Astrocyte (in vitro differentiated cells and primary cell): ENCODE data around the gene MAFB. TPM values are rescaled to one million over a fixed set of nuclear protein-coding genes. Genes with fewer than 3 reads are reported as not detected.

Experiments used
- DNase-seq: peaks from one replicate; pipeline ENCODE4 v3.0.0-alpha.2; 2010; ENCODE audit warnings: low read depth
- FAIRE-seq: peaks from 2 replicates; lab custom pipeline; 2011; peaks lifted over from hg19 to GRCh38; lab: Jason Lieb, UNC
- H2AFZ ChIP-seq: 2 replicates; pipeline ENCODE4 v1.6.0; 2012; ENCODE audit warnings: low read depth, low read length, inconsistent platforms
- H3K27ac ChIP-seq: 2 replicates; pipeline ENCODE4 v1.5.1; 2011; ENCODE audit warnings: low read depth, low read length, inconsistent platforms
- H3K27me3 ChIP-seq: 2 replicates; pipeline ENCODE4 v1.6.0; 2011; ENCODE audit warnings: low read length, inconsistent platforms; ENCODE audit not compliant: insufficient read depth
- H3K36me3 ChIP-seq: 2 replicates; pipeline ENCODE4 v1.5.1; 2011; ENCODE audit warnings: low read length, inconsistent platforms; ENCODE audit not compliant: insufficient read depth
- H3K4me1 ChIP-seq: 2 replicates; pipeline ENCODE4 v1.5.1; 2011; ENCODE audit warnings: low read length, inconsistent platforms; ENCODE audit not compliant: insufficient read depth
- H3K4me2 ChIP-seq: 2 replicates; pipeline ENCODE4 v1.6.0; 2012; ENCODE audit warnings: low read length, inconsistent platforms
- H3K4me3 ChIP-seq: 2 replicates; pipeline ENCODE4 v1.5.1; 2011; ENCODE audit warnings: low read depth, mild to moderate bottlenecking, low read length, inconsistent platforms; ENCODE audit not compliant: insufficient read depth
- H3K79me2 ChIP-seq: 2 replicates; pipeline ENCODE4 v1.6.0; 2012; ENCODE audit warnings: mild to moderate bottlenecking, low read length, inconsistent platforms; ENCODE audit not compliant: insufficient read depth
- H3K9ac ChIP-seq: 2 replicates; pipeline ENCODE4 v1.6.0; 2012; ENCODE audit warnings: mild to moderate bottlenecking, low read length, inconsistent platforms
- H3K9me3 ChIP-seq: 2 replicates; pipeline ENCODE4 v1.5.1; 2012; ENCODE audit warnings: low read depth, mild to moderate bottlenecking, low read length, inconsistent platforms; ENCODE audit not compliant: insufficient read depth
- H4K20me1 ChIP-seq: 2 replicates; pipeline ENCODE4 v1.6.0; 2012; ENCODE audit warnings: low read length, inconsistent platforms; ENCODE audit not compliant: insufficient read depth
- H3K27ac Mint-ChIP-seq: one replicate; pipeline ENCODE4 v1.8.0; 2021; ENCODE audit warnings: mild to moderate bottlenecking, mixed read lengths; ENCODE audit not compliant: unreplicated experiment
- H3K27me3 Mint-ChIP-seq: one replicate; pipeline ENCODE4 v1.8.0; 2021; ENCODE audit warnings: low read depth, mixed read lengths; ENCODE audit not compliant: unreplicated experiment
- H3K36me3 Mint-ChIP-seq: one replicate; pipeline ENCODE4 v1.8.0; 2021; ENCODE audit warnings: low read depth, mixed read lengths; ENCODE audit not compliant: unreplicated experiment
- H3K4me1 Mint-ChIP-seq: one replicate; pipeline ENCODE4 v1.8.0; 2021; ENCODE audit warnings: low read depth, mixed read lengths; ENCODE audit not compliant: unreplicated experiment
- H3K4me3 Mint-ChIP-seq: one replicate; pipeline ENCODE4 v1.8.0; 2021; ENCODE audit warnings: mild to moderate bottlenecking, moderate library complexity, mixed read lengths; ENCODE audit not compliant: unreplicated experiment
- H3K9me3 Mint-ChIP-seq: one replicate; pipeline ENCODE4 v1.8.0; 2021; ENCODE audit warnings: mild to moderate bottlenecking, mixed read lengths; ENCODE audit not compliant: unreplicated experiment
- EZH2 ChIP-seq: IDR thresholded peaks from 2 replicates; pipeline ENCODE4 v1.6.1; 2012; ENCODE audit warnings: mild to moderate bottlenecking, low read length, inconsistent platforms; ENCODE audit not compliant: insufficient read depth
- total RNA-seq: library from RNA; stranded (reverse); gene quantifications from 2 replicates; pipeline ENCODE4 v1.2.1, GENCODE V29; 2021
- TF ChIP-seq, protein P1 (sequence below): IDR thresholded peaks from 2 replicates; pipeline ENCODE4 v1.5.1; 2011; ENCODE audit warnings: low read depth, mild to moderate bottlenecking, inconsistent platforms, low read length, moderate library complexity; ENCODE audit not compliant: insufficient read depth

Gene MAFB
- total RNA-seq, 1 donor from 2014 or later = 2.9 TPM

DNA sequence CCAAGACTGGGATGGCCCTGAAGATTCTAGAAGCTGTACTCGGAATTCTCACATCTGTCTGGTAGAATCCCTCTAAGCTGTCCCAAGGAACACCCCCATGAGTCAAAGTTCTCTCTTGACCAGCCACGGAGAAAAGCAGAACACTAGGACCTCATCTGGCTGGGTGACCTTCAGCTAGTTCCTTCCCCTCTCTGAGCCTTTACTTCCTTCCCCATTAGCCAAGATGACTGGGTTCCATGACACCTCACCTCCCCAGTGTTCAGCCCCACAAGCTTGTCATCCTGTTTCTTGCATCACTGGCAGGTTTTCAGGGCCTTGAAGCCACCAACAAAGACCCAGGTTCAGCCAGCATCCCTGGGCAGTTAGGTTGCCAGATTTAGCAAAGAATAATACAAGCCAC is 47.8 kb downstream of the MAFB start:
- Histone ChIP-seq H3K4me1 (no peaks in the 10 kb centered on the region), H3K27ac (no peak overlapping the region), H3K27me3 (peaks cover 3% of the 10 kb centered on the region), H3K79me2 (no peaks in the 10 kb centered on the region), H2AFZ (no peak overlapping the region), H3K36me3 (no peaks in the 10 kb centered on the region), H3K9ac (no peak overlapping the region), H3K4me2 (no peak overlapping the region), H3K4me3 (no peak overlapping the region), H3K9me3 (no peaks in the 10 kb centered on the region), H4K20me1 (no peaks in the 10 kb centered on the region)
- Mint-ChIP-seq H3K27me3 (peaks cover 36% of the 10 kb centered on the region), H3K36me3 (no peaks in the 10 kb centered on the region), H3K27ac (no peak overlapping the region), H3K9me3 (peaks cover 7% of the 10 kb centered on the region), H3K4me3 (peak overlapping the region; percentile 21), H3K4me1 (peaks cover 3% of the 10 kb centered on the region)
- FAIRE-seq (no peak), DNase-seq (no peak)
- TF ChIP-seq, protein P1, sequence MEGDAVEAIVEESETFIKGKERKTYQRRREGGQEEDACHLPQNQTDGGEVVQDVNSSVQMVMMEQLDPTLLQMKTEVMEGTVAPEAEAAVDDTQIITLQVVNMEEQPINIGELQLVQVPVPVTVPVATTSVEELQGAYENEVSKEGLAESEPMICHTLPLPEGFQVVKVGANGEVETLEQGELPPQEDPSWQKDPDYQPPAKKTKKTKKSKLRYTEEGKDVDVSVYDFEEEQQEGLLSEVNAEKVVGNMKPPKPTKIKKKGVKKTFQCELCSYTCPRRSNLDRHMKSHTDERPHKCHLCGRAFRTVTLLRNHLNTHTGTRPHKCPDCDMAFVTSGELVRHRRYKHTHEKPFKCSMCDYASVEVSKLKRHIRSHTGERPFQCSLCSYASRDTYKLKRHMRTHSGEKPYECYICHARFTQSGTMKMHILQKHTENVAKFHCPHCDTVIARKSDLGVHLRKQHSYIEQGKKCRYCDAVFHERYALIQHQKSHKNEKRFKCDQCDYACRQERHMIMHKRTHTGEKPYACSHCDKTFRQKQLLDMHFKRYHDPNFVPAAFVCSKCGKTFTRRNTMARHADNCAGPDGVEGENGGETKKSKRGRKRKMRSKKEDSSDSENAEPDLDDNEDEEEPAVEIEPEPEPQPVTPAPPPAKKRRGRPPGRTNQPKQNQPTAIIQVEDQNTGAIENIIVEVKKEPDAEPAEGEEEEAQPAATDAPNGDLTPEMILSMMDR = no peak
- TF ChIP-seq EZH2 = no peak

DNA sequence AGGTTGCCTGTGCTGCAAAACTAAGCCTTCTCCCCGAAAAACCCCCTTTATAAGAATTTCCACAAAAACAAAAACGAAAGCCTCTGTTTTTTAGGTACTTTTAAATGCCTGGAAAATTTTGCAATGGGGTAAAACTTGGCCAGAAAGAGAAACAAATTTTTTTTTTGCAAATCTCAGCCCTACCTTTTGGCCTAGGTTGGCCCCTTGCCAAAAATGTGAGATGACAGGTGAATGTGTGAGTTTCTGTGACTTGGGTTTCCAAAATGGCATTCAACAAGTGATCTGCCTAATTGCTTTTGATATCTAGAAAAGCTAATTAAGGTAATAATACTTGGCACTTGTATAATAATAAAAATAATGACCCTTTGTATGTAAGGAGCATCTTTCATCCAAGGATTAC is 48.4 kb downstream of the MAFB start:
- H3K79me2 ChIP-seq = no peaks in the 10 kb centered on the region
- no peaks in the 10 kb centered on the region for H4K20me1 ChIP-seq
- FAIRE-seq = no peak
- H3K36me3 ChIP-seq = no peaks in the 10 kb centered on the region
- TF ChIP-seq, protein P1 = no peak
- no peak for TF ChIP-seq EZH2
- H3K4me1 ChIP-seq = no peaks in the 10 kb centered on the region
- H3K36me3 Mint-ChIP-seq = no peaks in the 10 kb centered on the region
- H3K4me3 ChIP-seq = no peak overlapping the region
- peaks cover 3% of the 10 kb centered on the region for H3K4me1 Mint-ChIP-seq
- no peak overlapping the region for H3K27ac ChIP-seq
- no peaks in the 10 kb centered on the region for H3K27me3 ChIP-seq
- DNase-seq = no peak
- H3K9ac ChIP-seq = no peak overlapping the region
- no peak overlapping the region for H3K4me3 Mint-ChIP-seq
- peaks cover 39% of the 10 kb centered on the region for H3K27me3 Mint-ChIP-seq
- no peak overlapping the region for H2AFZ ChIP-seq
- H3K9me3 Mint-ChIP-seq = peaks cover 8% of the 10 kb centered on the region
- H3K4me2 ChIP-seq = no peak overlapping the region
- no peak overlapping the region for H3K27ac Mint-ChIP-seq
- no peaks in the 10 kb centered on the region for H3K9me3 ChIP-seq

DNA sequence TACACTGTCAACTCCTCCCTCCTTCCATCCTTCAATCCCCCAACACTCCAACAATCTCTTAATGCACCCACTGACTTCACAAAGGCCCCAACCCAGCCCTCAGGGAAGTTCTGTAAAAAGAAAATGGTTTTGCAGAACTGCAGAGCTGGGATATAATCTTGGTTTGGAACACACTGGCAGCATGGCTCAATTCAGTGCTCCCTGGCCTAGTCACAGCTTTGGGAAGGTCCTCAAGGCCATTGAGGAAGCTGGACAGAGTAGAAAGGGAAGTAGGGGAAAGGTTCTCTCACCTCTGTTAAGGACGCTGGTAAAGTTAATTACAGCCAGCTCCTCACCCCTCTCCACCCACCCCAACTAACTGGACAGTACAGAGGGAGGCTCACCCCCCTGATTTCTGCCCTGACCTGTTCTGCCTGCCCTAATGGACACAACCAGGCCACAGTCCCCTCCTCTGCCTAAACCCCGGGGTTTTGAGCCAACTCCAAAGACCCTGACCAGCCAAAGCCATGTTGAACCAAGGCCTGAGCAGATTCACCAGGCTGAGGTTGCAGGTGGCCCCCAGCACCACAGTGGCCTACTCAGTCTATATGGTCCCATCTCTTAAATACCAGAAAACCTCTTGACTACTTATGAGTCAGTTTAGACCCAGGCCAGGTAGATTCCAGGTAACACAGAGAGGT is 49.2 kb downstream of the MAFB start:
- Histone ChIP-seq H3K4me1 (no peaks in the 10 kb centered on the region), H3K79me2 (no peaks in the 10 kb centered on the region), H3K27ac (no peak overlapping the region), H3K27me3 (no peaks in the 10 kb centered on the region), H3K36me3 (no peaks in the 10 kb centered on the region), H3K4me3 (no peak overlapping the region), H4K20me1 (no peaks in the 10 kb centered on the region), H3K4me2 (no peak overlapping the region), H3K9ac (no peak overlapping the region), H2AFZ (no peak overlapping the region), H3K9me3 (no peaks in the 10 kb centered on the region)
- Mint-ChIP-seq H3K4me3 (no peak overlapping the region), H3K27ac (no peak overlapping the region), H3K4me1 (peaks cover 3% of the 10 kb centered on the region), H3K9me3 (peaks cover 8% of the 10 kb centered on the region), H3K27me3 (peaks cover 31% of the 10 kb centered on the region), H3K36me3 (no peaks in the 10 kb centered on the region)
- no peak for TF ChIP-seq EZH2
- DNase-seq (no peak), FAIRE-seq (no peak)
